Spleen (tissue), 7 donors: ENCODE data around the gene PKD1.

Experiments
- CTCF ChIP-seq, 11 experiments: fragments of 200-600 bp in 7 of 11; fragments of 450-650 bp in 4 of 11; sonication (generic) in 4 of 11; IDR thresholded peaks in 8 of 11; conservative IDR thresholded peaks in 3 of 11; 1 replicate in 7 of 11; 2 replicates in 4 of 11; pipeline versions ENCODE4 v1.4.0 to v1.8.0; 2016 to 2021; ENCODE audit warnings: antibody characterized with exemption in 11 of 11, inconsistent platforms in 4 of 11, mild to moderate bottlenecking in 1 of 11
- POLR2AphosphoS5 ChIP-seq, 3 donors: sonication (generic); formaldehyde crosslinking; IDR thresholded peaks; one replicate each; pipeline ENCODE4 v1.5.1; 2017; ENCODE audit warnings: antibody characterized with exemption in 3 of 3
- donor health status: DM: no; HTN: no; CAD: no; lungs with moderate emphysema.
- donor health status: DM: no; HTN: no; CAD: no.
- donor health status: DM: no; HTN: no; CAD: no.

GRCh38 chr16:2048116-2048543 lies 87.6 kb downstream of the PKD1 start:
- TF ChIP-seq CTCF (IDR thresholded peaks at IDR 0.05 in 8 of 11, conservative IDR thresholded peaks at IDR 0.05 in 3 of 11) (peak in 1 of 11 experiments; percentile 2), POLR2AphosphoS5 (IDR thresholded peaks at IDR 0.05) (no peak)
